Embryonic facial prominence (tissue), 1 donor: ENCODE measurements around the gene KIAA0408.

Experiments used
- DNase-seq: peaks from one replicate; pipeline ENCODE4 v3.0.0-alpha.2; 2016; ENCODE audit errors: extremely low spot score

The KIAA0408 gene

GRCh38 chr6:127459231-127459641 lies at the start of gene KIAA0408:
TSS of gene KIAA0408 (minus strand) at chr6:127459389. CDS start at chr6:127453981, 5,408 bp downstream.
- DNase-seq = peak; percentile 36

- no peak for DNase-seq
Observed at GRCh38 chr6:127506894-127507293, 47.7 kb upstream of the KIAA0408 start.

GRCh38 chr6:127503022-127503421 lies 43.8 kb upstream of the KIAA0408 start:
- no peak for DNase-seq

- no peak for DNase-seq
Observed at GRCh38 chr6:127497410-127497809, 38.2 kb upstream of the KIAA0408 start.

GRCh38 chr6:127496471-127496870 lies 37.3 kb upstream of the KIAA0408 start:
- DNase-seq = no peak

- no peak for DNase-seq
Observed at GRCh38 chr6:127494240-127494767, 35.1 kb upstream of the KIAA0408 start.

- DNase-seq = no peak
Observed at GRCh38 chr6:127489248-127489647, 30.1 kb upstream of the KIAA0408 start.

- DNase-seq = no peak
Observed at GRCh38 chr6:127486934-127487333, 27.7 kb upstream of the KIAA0408 start.

GRCh38 chr6:127484212-127484863 lies 25.1 kb upstream of the KIAA0408 start:
- DNase-seq = no peak

- DNase-seq = no peak
Observed at GRCh38 chr6:127483399-127484055, 24.3 kb upstream of the KIAA0408 start.

GRCh38 chr6:127482325-127482724 lies 23.1 kb upstream of the KIAA0408 start:
- DNase-seq = no peak

GRCh38 chr6:127481628-127482027 lies 22.4 kb upstream of the KIAA0408 start:
- no peak for DNase-seq

GRCh38 chr6:127481111-127481510 lies 21.9 kb upstream of the KIAA0408 start:
- no peak for DNase-seq

- DNase-seq = no peak
Observed at GRCh38 chr6:127477658-127478057, 18.5 kb upstream of the KIAA0408 start.

- DNase-seq = no peak
Observed at GRCh38 chr6:127475823-127476176, 16.6 kb upstream of the KIAA0408 start.

GRCh38 chr6:127475135-127475822 lies 16.1 kb upstream of the KIAA0408 start:
- no peak for DNase-seq

- DNase-seq = no peak
Observed at GRCh38 chr6:127471379-127472255, 12.4 kb upstream of the KIAA0408 start.

- no peak for DNase-seq
Observed at GRCh38 chr6:127468936-127469335, 9.7 kb upstream of the KIAA0408 start.

GRCh38 chr6:127466416-127466815 lies 7.2 kb upstream of the KIAA0408 start:
- no peak for DNase-seq

GRCh38 chr6:127464881-127465459 lies 5.8 kb upstream of the KIAA0408 start:
- DNase-seq = no peak

- DNase-seq = no peak
Observed at GRCh38 chr6:127464161-127464880, 5.1 kb upstream of the KIAA0408 start.
